H1 (cell line): ENCODE data around the gene EIF2AK2. TPM values are rescaled to one million over a fixed set of nuclear protein-coding genes. Genes with fewer than 3 reads are reported as not detected.
A peak's percentile ranks its signal among the peaks of the same experiment; 100 is the strongest.

ENCODE experiments used
- CTCF ChIA-PET: fragments of 300-600 bp; sonication (Branson Sonifier 250); formaldehyde crosslinking; loops from one replicate; lab custom pipeline; 2021; ENCODE audit not compliant: partially characterized antibody; lab: Charles Lee
- POLR2A ChIA-PET: fragments of 300-600 bp; sonication (Branson Sonifier 250); formaldehyde crosslinking; loops from one replicate; lab custom pipeline; 2021; ENCODE audit warnings: inconsistent platforms; ENCODE audit not compliant: partially characterized antibody; lab: Charles Lee
- DNase-seq, 2 experiments: peaks; one replicate each; pipeline versions ENCODE4 v3.0.0 to v3.0.0-alpha.2; 2010 to 2022; ENCODE audit warnings: low spot score in 2 of 2, low read depth in 1 of 2, mixed read lengths in 1 of 2
- FAIRE-seq: peaks from 2 replicates; lab custom pipeline; 2011; peaks lifted over from hg19 to GRCh38; lab: Jason Lieb, UNC
- H2AFZ ChIP-seq: 2 replicates; pipeline ENCODE4 v1.8.1; 2012; ENCODE audit warnings: low read length, inconsistent platforms
- H2AK5ac ChIP-seq: 2 replicates; pipeline ENCODE4 v1.6.1; 2013; ENCODE audit warnings: low read depth, low read length
- H2BK120ac ChIP-seq: replicated peaks from 2 replicates; pipeline ENCODE3; 2013; ENCODE audit warnings: low read depth, low read length, inconsistent platforms
- H2BK12ac ChIP-seq: 2 replicates; pipeline ENCODE4 v1.6.1; 2013; ENCODE audit warnings: low read depth, low read length
- H2BK15ac ChIP-seq: 2 replicates; pipeline ENCODE4 v1.6.1; 2013; ENCODE audit warnings: low read length
- H2BK20ac ChIP-seq: 2 replicates; pipeline ENCODE4 v1.6.1; 2013; ENCODE audit warnings: low read length
- H2BK5ac ChIP-seq: 2 replicates; pipeline ENCODE4 v1.6.1; 2013; ENCODE audit warnings: low read depth, low read length
- H3K14ac ChIP-seq: 2 replicates; pipeline ENCODE4 v1.6.1; 2013; ENCODE audit warnings: inconsistent platforms; ENCODE audit not compliant: insufficient read length
- H3K18ac ChIP-seq: 2 replicates; pipeline ENCODE4 v1.6.1; 2013; ENCODE audit warnings: low read length; ENCODE audit errors: extremely low read depth
- H3K23ac ChIP-seq: 2 replicates; pipeline ENCODE4 v1.6.1; 2013; ENCODE audit warnings: inconsistent platforms; ENCODE audit not compliant: insufficient read length
- H3K23me2 ChIP-seq: 2 replicates; pipeline ENCODE4 v1.6.1; 2013; ENCODE audit warnings: low read depth, low read length
- H3K27ac ChIP-seq: 2 replicates; pipeline ENCODE4 v1.6.1; 2011; ENCODE audit warnings: low read depth, low read length, inconsistent platforms
- H3K27me3 ChIP-seq, 4 experiments: replicated peaks in 1 of 4; 1 replicate in 1 of 4; 2 replicates in 3 of 4; pipeline versions ENCODE4 v1.6.1 to v1.8.1; 2011 to 2013; ENCODE audit warnings: low read length in 3 of 4, mild to moderate bottlenecking in 3 of 4, inconsistent platforms in 2 of 4, mixed read lengths in 2 of 4, moderate library complexity in 1 of 4; ENCODE audit not compliant: control insufficient read depth in 3 of 4, insufficient read depth in 3 of 4; ENCODE audit errors: extremely low read depth in 1 of 4
- H3K36me3 ChIP-seq, 4 experiments: 2 replicates each; pipeline versions ENCODE4 v1.6.1 to v1.8.1; 2011 to 2013; ENCODE audit warnings: mild to moderate bottlenecking in 4 of 4, low read length in 3 of 4, moderate library complexity in 2 of 4, control low read depth in 1 of 4, inconsistent platforms in 1 of 4; ENCODE audit not compliant: insufficient read depth in 4 of 4, control insufficient read depth in 2 of 4
- H3K4ac ChIP-seq: replicated peaks from 2 replicates; pipeline ENCODE3; 2013; ENCODE audit warnings: low read length, low read depth, mixed read lengths, inconsistent platforms; ENCODE audit not compliant: insufficient read length
- H3K4me1 ChIP-seq, 4 experiments: replicated peaks in 1 of 4; 1 replicate in 1 of 4; 2 replicates in 3 of 4; pipeline versions ENCODE4 v1.6.1 to v1.8.1; 2011 to 2013; ENCODE audit warnings: low read length in 3 of 4, inconsistent platforms in 2 of 4, mixed read lengths in 1 of 4; ENCODE audit not compliant: insufficient read depth in 4 of 4, control insufficient read depth in 3 of 4
- H3K4me2 ChIP-seq, 2 experiments: 2 replicates each; pipeline versions ENCODE4 v1.6.1 to v1.8.1; 2011 to 2013; ENCODE audit warnings: low read depth in 2 of 2, low read length in 2 of 2, control low read depth in 1 of 2, inconsistent platforms in 1 of 2, mild to moderate bottlenecking in 1 of 2; ENCODE audit not compliant: insufficient read depth in 1 of 2
- H3K4me3 ChIP-seq, 4 experiments: fragments of 200-600, 300-600 bp in 1 of 4; sonication (generic), shearing (Covaris generic), sonication (Bioruptor Twin) in 1 of 4; 2 replicates each; pipeline versions ENCODE4 v1.5.1 to v1.8.1; 2011 to 2016; ENCODE audit warnings: low read length in 4 of 4, low read depth in 3 of 4, control low read depth in 2 of 4, inconsistent platforms in 2 of 4, mild to moderate bottlenecking in 2 of 4, mixed read lengths in 1 of 4, moderate library complexity in 1 of 4; ENCODE audit not compliant: insufficient read depth in 2 of 4; ENCODE audit errors: extremely low read depth in 1 of 4
- H3K56ac ChIP-seq: replicated peaks from 2 replicates; pipeline ENCODE3; 2013; ENCODE audit warnings: low read depth, mild to moderate bottlenecking, mixed read lengths, low read length, inconsistent platforms; ENCODE audit not compliant: insufficient read length
- H3K79me1 ChIP-seq: 2 replicates; pipeline ENCODE4 v1.6.1; 2013; ENCODE audit warnings: low read depth, low read length, control low read depth
- H3K79me2 ChIP-seq, 2 experiments: 2 replicates each; pipeline versions ENCODE4 v1.6.1 to v1.8.1; 2012 to 2013; ENCODE audit warnings: low read length in 2 of 2, mild to moderate bottlenecking in 2 of 2, inconsistent platforms in 1 of 2; ENCODE audit not compliant: insufficient read depth in 2 of 2, control insufficient read depth in 1 of 2
- H3K9ac ChIP-seq, 4 experiments: replicated peaks in 1 of 4; 1 replicate in 1 of 4; 2 replicates in 3 of 4; pipeline versions ENCODE4 v1.6.1 to v1.8.1; 2011 to 2013; ENCODE audit warnings: low read depth in 3 of 4, low read length in 3 of 4, control low read depth in 2 of 4, mild to moderate bottlenecking in 2 of 4, moderate library complexity in 2 of 4, inconsistent platforms in 1 of 4; ENCODE audit errors: extremely low read depth in 1 of 4
- H3K9me3 ChIP-seq, 2 experiments: 2 replicates each; pipeline versions ENCODE4 v1.6.1 to v1.8.1; 2012 to 2013; ENCODE audit warnings: mild to moderate bottlenecking in 2 of 2, moderate library complexity in 2 of 2, control low read depth in 1 of 2, inconsistent platforms in 1 of 2, low read depth in 1 of 2, low read length in 1 of 2, mixed read lengths in 1 of 2; ENCODE audit not compliant: insufficient read depth in 2 of 2
- H4K20me1 ChIP-seq, 2 experiments: replicated peaks in 1 of 2; 2 replicates each; pipeline versions ENCODE3 to v1.8.1; 2011 to 2013; ENCODE audit warnings: inconsistent platforms in 2 of 2, low read length in 2 of 2, mild to moderate bottlenecking in 1 of 2; ENCODE audit not compliant: insufficient read depth in 2 of 2, control insufficient read depth in 1 of 2
- H4K5ac ChIP-seq: 2 replicates; pipeline ENCODE4 v1.6.1; 2013; ENCODE audit warnings: low read length, low read depth, mixed read lengths, inconsistent platforms; ENCODE audit not compliant: insufficient read length
- H4K8ac ChIP-seq: 2 replicates; pipeline ENCODE4 v1.8.0; 2013; ENCODE audit warnings: mild to moderate bottlenecking, moderate library complexity, low read length, inconsistent platforms; ENCODE audit not compliant: insufficient read depth; ENCODE audit errors: extremely low read depth
- H4K91ac ChIP-seq: replicated peaks from 2 replicates; pipeline ENCODE3; 2013; ENCODE audit warnings: low read length, mixed read lengths, inconsistent platforms; ENCODE audit not compliant: insufficient read length
- ASH2L ChIP-seq: fragments of 200-600, 300-600 bp; sonication (generic); IDR thresholded peaks from one replicate; pipeline ENCODE4 v1.7.1; 2017; ENCODE audit warnings: low read length
- ATF3 ChIP-seq: IDR thresholded peaks from 2 replicates; pipeline ENCODE4 v1.6.1; 2011; ENCODE audit warnings: low read depth, mild to moderate bottlenecking, low read length; ENCODE audit not compliant: insufficient read depth
- BACH1 ChIP-seq: IDR thresholded peaks from 2 replicates; pipeline ENCODE4 v1.6.1; 2012; ENCODE audit warnings: low read length, improper control_type of control experiment
- BRCA1 ChIP-seq: IDR thresholded peaks from 2 replicates; pipeline ENCODE4 v1.6.1; 2012; ENCODE audit warnings: low read depth, low read length, improper control_type of control experiment
- CBX5 ChIP-seq: fragments of 300-800, 300-1000 bp; sonication (generic); IDR thresholded peaks from 2 replicates; pipeline ENCODE4 v1.7.1; 2016; ENCODE audit warnings: antibody characterized with exemption, low read length, low read depth
- EGR1 ChIP-seq: IDR thresholded peaks from 2 replicates; pipeline ENCODE4 v1.6.1; 2011; ENCODE audit warnings: low read depth, low read length, borderline replicate concordance
- GTF2F1 ChIP-seq: IDR thresholded peaks from 2 replicates; pipeline ENCODE4 v1.6.1; 2012; ENCODE audit warnings: low read depth, low read length, improper control_type of control experiment, borderline replicate concordance
- HDAC6 ChIP-seq: IDR thresholded peaks from one replicate; pipeline ENCODE4 v1.7.1; 2012; ENCODE audit warnings: low read depth, mild to moderate bottlenecking, inconsistent platforms, low read length, moderate library complexity
- JUN ChIP-seq: IDR thresholded peaks from 2 replicates; pipeline ENCODE4 v1.6.1; 2011; ENCODE audit warnings: low read depth, mild to moderate bottlenecking, improper control_type of control experiment, low read length
- KDM5A ChIP-seq: fragments of 200-600 bp; IDR thresholded peaks from 2 replicates; pipeline ENCODE4 v1.7.1; 2012; ENCODE audit warnings: mild to moderate bottlenecking, low read length, inconsistent platforms, mixed read lengths
- NANOG ChIP-seq: IDR thresholded peaks from 2 replicates; pipeline ENCODE4 v1.6.1; 2011; ENCODE audit warnings: low read length, low read depth, mild to moderate bottlenecking, inconsistent platforms; ENCODE audit not compliant: insufficient read depth, poor library complexity, severe bottlenecking
- POLR2A ChIP-seq, 2 experiments: IDR thresholded peaks; 1 replicate in 1 of 2; 2 replicates in 1 of 2; pipeline ENCODE4 v1.6.1; 2011; ENCODE audit warnings: low read depth in 2 of 2, low read length in 2 of 2, mild to moderate bottlenecking in 2 of 2; ENCODE audit errors: control extremely low read depth in 1 of 2
- POU5F1 ChIP-seq: IDR thresholded peaks from 2 replicates; pipeline ENCODE4 v1.6.1; 2011; ENCODE audit warnings: low read depth, mild to moderate bottlenecking, low read length, moderate library complexity
- SP4 ChIP-seq: IDR thresholded peaks from 2 replicates; pipeline ENCODE4 v1.6.1; 2012; ENCODE audit warnings: low read length, inconsistent platforms
- ZNF274 ChIP-seq: IDR thresholded peaks from 2 replicates; pipeline ENCODE4 v1.7.0; 2012; ENCODE audit warnings: low read length, borderline replicate concordance; ENCODE audit errors: extremely low read depth
- WGBS, 2 experiments: shearing (Covaris generic) in 1 of 2; methylation state at CpG; one replicate each; pipeline versions ENCODE4 v1.1.6 to v1.1.7; 2013 to 2015; ENCODE audit warnings: low lambda C conversion rate in 2 of 2, mixed read lengths in 2 of 2, inconsistent platforms in 1 of 2, low coverage in 1 of 2, missing lambda C conversion rate in 1 of 2; ENCODE audit not compliant: insufficient replicate concordance in 2 of 2, insufficient coverage in 1 of 2, insufficient read length in 1 of 2; ENCODE audit errors: extremely low coverage in 1 of 2, missing lambda C conversion rate in 1 of 2; 5-methylcytosine and 5-hydroxymethylcytosine counted together
- polyA plus RNA-seq, 7 experiments: library from polyadenylated mRNA; depleted of rRNA in 3 of 7; stranded (reverse) in 5 of 7; unstranded in 2 of 7; fragments of >200 nt in 5 of 7; fragments of 200-250 nt in 2 of 7; gene quantifications; 1 replicate in 5 of 7; 2 replicates in 1 of 7; 4 replicates in 1 of 7; pipeline versions ENCODE4 v1.2.1 to v1.2.3, GENCODE V29; 2011 to 2013; ENCODE audit warnings: missing spikeins in 2 of 7, mixed read lengths in 2 of 7
- total RNA-seq: library from RNA; stranded (reverse); fragmentation: NEBNext Ultra II Directional; extraction: Animal tissue kit (Norgen Biotek cat#: 25700); gene quantifications from 2 replicates; pipeline ENCODE4 v1.2.1, GENCODE V29; 2021

Gene EIF2AK2
- total and polyA plus RNA-seq, 2 of the 8 experiments (the other 6 are each of a cell fraction or from before 2014, with no cell fraction given) = 13.1 to 46.9 TPM

GRCh38 chr2:37192551-37192950 lies 35.8 kb upstream of the EIF2AK2 start:
- no peak overlapping the region for H3K4me3 ChIP-seq
- DNase-seq = no peak
- 0 out of 4 replicates have a peak overlapping the region, but pooled peaks of 1 of the 2 experiments have one; percentile 19 for H3K4me2 ChIP-seq
- peaks cover 5 to 12% of the 10 kb centered on the region in 2 experiments; a peak in 3 of 4 replicates for H3K79me2 ChIP-seq
- H3K4ac ChIP-seq = no peak overlapping the region
- no peak overlapping the region for H4K91ac ChIP-seq
- H3K14ac ChIP-seq = no peak overlapping the region
- no peak for FAIRE-seq
- no peak overlapping the region for H3K27ac ChIP-seq
- POLR2A ChIA-PET = interaction anchor here (1.1 to 5.2 kb wide), 4 partner anchors 9 to 37 kb away, joined by 3 to 26 read pairs (median 16); no protein-coding TSS in a partner anchor
- H2AK5ac ChIP-seq = no peak overlapping the region
- H3K9me3 ChIP-seq = no peaks in the 10 kb centered on the region
- peaks cover 14 to 25% (median 16%) of the 10 kb centered on the region in 4 experiments for H3K4me1 ChIP-seq
- H2BK20ac ChIP-seq = peak overlapping the region; percentile 28; the same call in 1 of the 2 replicates
- H3K36me3 ChIP-seq = no peaks in the 10 kb centered on the region
- CTCF ChIA-PET = interaction anchor here (3.5 to 8.8 kb wide), 3 partner anchors 13 to 24 kb away, joined by 12 to 48 read pairs (median 48); no protein-coding TSS in a partner anchor
- peak overlapping the region; percentile 7 for H4K5ac ChIP-seq
- no peaks in the 10 kb centered on the region for H4K20me1 ChIP-seq
- WGBS, 2 experiments = 37% methylated on average over 1 of the region's 1 CpG; no CpG with 5 or more reads in 1 of the 2 experiments
- H2AFZ ChIP-seq = no peak overlapping the region
- no peak overlapping the region for H2BK15ac ChIP-seq
- H3K23ac ChIP-seq = no peak overlapping the region
- H2BK5ac ChIP-seq = no peak overlapping the region
- H2BK12ac ChIP-seq = no peak overlapping the region
- no peaks in the 10 kb centered on the region for H3K27me3 ChIP-seq
- no peak overlapping the region for H3K9ac ChIP-seq
- no peak overlapping the region for H4K8ac ChIP-seq
- peaks cover 6% of the 10 kb centered on the region for H3K23me2 ChIP-seq
- no peak overlapping the region for H3K56ac ChIP-seq
- no peak overlapping the region for H3K18ac ChIP-seq
- H3K79me1 ChIP-seq = no peaks in the 10 kb centered on the region
- H2BK120ac ChIP-seq = no peak overlapping the region
- TF ChIP-seq NANOG (no peak), JUN (no peak), HDAC6 (no peak), ZNF274 (no peak), SP4 (no peak), BACH1 (no peak), BRCA1 (no peak), ASH2L (no peak), POU5F1 (no peak), EGR1 (no peak), GTF2F1 (no peak), POLR2A (IDR thresholded peaks at IDR 0.05; ENCODE audit: control extremely low read depth in 1 of 2, low read depth in 2 of 2, low read length in 2 of 2) (no peak), ATF3 (no peak), CBX5 (no peak), KDM5A (no peak)
